NCI-H2081 treated with DMSO at 0.1 percent for 48 hours (cell line): ENCODE data around the gene POLK.
"Not testable (repeated sequence)": the region's sequence is repeated elsewhere in the genome, so short reads cannot be mapped to it uniquely, and the experiment has no call there.

ENCODE experiments used
- DNase-seq: peaks from one replicate; lab custom pipeline; 2025; lab: John Stamatoyannopoulos, UW

POLK gene

DNA sequence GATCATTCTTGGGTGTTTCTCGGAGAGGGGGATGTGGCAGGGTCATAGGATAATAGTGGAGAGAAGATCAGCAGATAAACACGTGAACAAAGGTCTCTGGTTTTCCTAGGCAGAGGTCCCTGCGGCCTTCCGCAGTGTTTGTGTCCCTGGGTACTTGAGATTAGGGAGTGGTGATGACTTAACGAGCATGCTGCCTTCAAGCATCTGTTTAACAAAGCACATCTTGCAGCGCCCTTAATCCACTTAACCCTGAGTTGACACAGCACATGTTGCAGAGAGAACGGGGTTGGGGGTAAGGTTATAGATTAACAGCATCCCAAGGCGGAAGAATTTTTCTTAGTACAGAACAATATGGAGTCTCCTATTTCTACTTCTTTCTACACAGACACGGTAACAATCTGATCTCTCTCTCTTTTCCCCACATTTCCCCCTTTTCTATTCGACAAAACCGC is 99.2 kb downstream of the POLK start:
- not testable (repeated sequence) for DNase-seq

GRCh38 chr5:75611311-75612225 is 99.9 kb downstream of the POLK start, which contains the start of gene ANKDD1B:
ANKDD1B (plus strand) TSS chr5:75611453; CDS start chr5:75611635, 182 bp downstream.
- DNase-seq, result no peak

DNA sequence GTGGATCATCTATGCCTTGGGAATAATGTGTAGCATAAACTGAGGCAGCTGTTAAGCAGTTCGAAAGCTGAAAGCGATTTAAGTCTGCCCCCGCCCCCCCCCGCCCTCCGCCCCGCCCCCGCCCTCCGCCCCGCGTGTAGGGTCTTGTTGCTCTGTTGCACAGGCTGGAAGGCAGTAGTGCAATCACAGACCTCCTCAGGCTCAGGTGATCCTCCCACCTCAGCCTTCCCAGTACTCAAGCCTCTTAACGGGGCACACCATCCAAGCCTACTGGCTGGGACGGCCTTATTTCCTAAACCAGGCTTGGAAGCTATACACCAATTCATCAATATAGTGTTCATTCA is 100.5 kb downstream of the POLK start:
- no peak for DNase-seq

GRCh38 chr5:75612901-75613300 is 101.2 kb downstream of the POLK start:
- no peak for DNase-seq

GRCh38 chr5:75614176-75614575 is 102.5 kb downstream of the POLK start:
- no peak for DNase-seq

DNA sequence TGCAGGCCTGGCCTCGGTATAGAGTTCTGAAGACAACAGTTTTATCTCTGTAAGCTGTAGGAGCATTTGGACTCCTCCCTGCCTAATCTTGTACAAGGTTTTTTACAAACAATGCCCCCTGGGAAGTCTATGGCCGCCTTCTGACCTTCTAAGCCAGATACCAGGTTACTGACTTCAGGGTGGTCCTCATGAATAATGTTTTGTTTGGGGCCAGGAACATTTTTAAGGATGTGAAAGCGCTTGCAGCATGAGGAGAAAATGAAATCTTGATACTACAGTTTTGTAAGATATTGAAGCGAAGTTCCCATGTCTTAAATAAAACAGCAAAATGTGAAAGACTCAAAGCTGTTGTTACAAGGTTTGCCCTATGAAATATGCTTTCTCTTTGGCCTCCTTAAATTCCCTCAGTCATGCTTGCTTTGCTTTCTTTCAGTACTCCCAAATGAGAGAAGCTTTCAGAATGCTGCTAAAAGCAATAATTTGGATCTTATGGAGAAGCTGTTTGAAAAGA is 104.7 kb downstream of the POLK start:
- no peak for DNase-seq

DNA sequence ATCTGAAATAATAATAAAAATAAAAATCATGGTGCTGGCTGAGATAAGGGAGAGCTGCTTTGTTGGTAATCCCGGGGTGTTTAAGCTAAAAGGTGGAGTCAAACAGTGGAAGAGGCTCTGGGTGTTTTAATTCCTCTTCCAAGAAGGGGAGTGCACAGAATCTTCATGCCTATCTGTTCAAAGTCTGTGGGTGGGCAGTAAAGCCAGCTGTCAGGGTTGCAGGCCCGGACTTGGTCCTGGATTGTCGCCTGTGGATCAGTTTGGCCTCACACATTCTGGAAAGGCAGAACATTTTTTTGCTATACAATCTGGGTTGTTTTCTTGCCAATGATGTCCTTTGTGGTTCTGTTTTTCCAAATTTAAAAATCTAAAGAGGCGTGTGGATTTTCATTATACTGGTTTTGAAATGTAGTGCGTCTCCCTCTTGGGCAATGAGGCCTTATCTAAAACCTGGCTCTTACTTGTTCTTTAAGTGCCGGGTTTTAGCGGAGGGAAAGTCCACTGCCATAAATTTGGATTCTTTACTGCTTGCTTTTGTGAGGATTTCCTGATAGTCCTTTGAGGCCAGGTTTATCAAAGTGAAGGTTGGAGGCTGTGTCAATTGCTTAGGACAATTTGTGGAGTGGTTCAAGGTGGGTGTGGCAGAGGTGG is 105.4 kb downstream of the POLK start:
- no peak for DNase-seq

GRCh38 chr5:75617736-75618352 is 106.2 kb downstream of the POLK start:
- no peak for DNase-seq

DNA sequence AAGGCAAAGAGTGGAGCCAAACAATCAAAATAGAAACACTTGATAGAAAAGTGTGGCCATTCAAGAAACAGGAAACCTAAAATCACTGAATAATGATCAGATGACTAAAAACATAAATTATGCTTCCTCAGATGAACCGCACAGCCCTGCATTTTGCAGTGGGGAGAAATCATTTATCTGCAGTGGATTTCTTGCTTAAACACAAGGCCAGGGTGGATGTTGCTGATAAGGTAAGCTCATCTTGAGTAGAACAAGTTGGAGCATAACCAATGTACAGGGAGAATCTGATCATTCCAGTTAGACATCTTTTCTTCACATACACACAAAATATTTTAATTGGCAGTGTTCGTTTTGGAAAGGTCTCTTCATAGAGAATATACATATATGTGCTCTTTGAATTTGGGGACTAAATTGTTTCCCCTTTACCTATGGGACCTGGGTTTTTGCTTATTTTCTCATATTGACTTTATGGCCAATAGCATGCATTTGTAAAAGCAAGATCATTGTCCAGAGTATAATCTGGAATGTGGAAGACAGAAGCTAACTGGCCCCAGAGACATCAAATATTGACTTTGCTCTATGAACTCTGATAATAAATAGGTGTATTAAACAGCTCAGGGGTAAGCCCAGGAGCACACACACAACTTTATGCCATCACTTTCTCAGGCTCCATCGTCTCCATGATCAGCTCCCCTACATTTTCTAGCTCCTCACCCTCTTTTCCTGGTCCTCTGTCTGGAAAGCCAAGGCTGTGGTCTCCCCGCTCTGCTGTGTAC is 108.7 kb downstream of the POLK start:
- no peak for DNase-seq

- no peak for DNase-seq
Observed at GRCh38 chr5:75622564-75622963, 110.9 kb downstream of the POLK start.

- no peak for DNase-seq
Observed at GRCh38 chr5:75623846-75624245, 112.2 kb downstream of the POLK start.

DNA sequence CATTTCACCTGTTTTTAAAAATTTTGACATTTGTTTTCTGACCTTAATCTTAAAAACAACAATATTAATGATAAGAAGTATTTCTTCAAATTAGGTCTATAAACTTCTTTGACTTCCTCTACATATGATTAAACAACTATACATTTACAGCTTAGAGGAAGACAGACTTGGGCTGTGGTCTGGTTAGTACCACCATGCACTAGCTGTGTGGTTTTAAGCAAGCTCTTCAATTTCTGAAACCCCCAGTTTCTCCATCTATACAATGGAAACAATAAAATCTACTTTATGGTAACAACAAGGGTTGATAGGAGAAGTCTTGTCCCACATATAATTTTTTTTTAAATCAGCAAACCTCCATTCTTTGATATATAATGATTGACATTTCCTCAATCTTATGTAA is 115.3 kb downstream of the POLK start:
- DNase-seq, result no peak

DNA sequence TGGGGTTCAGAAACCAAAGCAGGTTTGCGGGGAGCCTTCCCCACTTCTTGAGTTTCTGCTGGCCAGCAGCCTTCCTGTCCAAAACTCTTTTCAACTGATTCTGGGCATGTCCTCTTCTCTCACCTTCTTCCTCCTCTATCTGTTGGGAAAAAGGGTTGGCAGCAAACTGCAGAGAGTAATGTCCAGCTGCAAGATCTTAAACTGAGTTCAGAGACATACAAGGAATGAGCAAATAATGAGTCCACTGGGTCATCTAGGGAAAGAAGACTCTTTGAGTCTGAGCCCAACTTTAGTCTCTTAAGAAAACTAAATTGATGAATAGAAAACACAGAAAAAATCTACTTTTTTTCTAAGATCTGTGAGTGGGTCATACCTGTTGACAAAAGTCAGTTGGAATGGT is 116.1 kb downstream of the POLK start:
- no peak for DNase-seq

GRCh38 chr5:75630875-75631274 is 119.2 kb downstream of the POLK start:
- DNase-seq, result no peak

- no peak for DNase-seq
Observed at GRCh38 chr5:75632321-75632720, 120.6 kb downstream of the POLK start.

- no peak for DNase-seq
Observed at GRCh38 chr5:75637949-75638348, 126.3 kb downstream of the POLK start.

DNA sequence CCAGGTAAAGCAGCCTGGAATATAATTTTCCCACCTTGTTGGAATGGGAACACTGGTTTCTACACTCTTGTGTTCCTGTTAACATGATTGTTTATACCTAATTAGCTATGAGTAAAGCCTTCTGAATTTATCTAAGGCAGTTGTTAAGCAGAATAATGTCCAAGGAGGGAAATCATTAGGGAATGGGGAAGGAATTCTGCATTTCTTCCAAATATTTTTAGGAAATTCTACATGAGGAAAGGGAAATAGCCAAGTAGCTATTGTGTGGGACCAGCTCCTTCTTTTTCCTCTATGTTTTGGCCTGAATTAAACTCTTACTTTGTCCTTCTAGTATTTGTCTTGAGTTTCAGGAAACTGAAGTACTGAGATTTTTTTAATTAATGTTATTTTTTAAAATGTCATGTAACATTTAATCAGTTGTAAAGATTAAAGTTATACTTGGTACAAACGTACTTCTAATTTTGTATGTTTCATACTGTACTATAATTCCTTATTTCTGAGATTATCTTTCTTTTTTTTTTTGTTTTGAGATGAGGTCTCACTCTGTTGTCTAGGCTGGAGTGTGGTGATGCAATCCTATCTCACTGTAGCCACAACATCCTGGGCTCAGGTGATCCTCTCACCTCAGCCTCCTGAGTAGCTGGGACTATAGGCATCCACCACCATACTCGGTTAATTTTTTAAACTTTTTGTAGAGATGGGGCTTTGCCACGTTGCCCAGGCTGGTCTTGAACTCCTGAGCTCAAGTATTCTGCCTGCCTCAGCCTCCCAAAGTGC is 128.0 kb downstream of the POLK start:
- DNase-seq, result no peak

DNA sequence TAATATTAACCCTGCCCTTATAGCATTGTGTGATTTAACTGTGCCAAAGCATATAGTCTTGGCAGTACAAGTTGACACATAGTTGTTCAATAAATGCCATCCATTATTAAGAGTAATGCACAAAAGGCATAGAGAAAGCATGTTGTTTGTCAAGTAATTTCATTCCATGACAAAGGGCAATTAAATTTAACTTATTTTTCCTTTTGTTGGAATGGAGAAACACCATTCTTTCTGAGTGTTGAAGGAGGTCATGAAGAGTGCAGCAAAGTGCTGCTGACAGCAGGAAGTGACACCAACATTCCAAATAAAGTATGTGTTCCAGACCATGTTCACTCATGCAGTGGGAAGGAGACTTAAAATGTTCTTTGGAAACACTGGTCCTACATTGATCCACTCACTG is 128.7 kb downstream of the POLK start:
- DNase-seq, result no peak

GRCh38 chr5:75640826-75641225 is 129.1 kb downstream of the POLK start:
- DNase-seq, result no peak

GRCh38 chr5:75648712-75649111 is 137.0 kb downstream of the POLK start:
- no peak for DNase-seq
